GM12801 (cell line): ENCODE results near the gene EIF5B.

Experiments
- TF ChIP-seq, protein P1 (sequence below): IDR thresholded peaks from one replicate; pipeline ENCODE4 v1.5.1; 2011; ENCODE audit warnings: control low read depth; ENCODE audit not compliant: insufficient read length; ENCODE audit errors: extremely low read depth

EIF5B gene

GRCh38 chr2:99397266-99397920, 60.2 kb downstream of the EIF5B start:
- TF ChIP-seq, protein P1, sequence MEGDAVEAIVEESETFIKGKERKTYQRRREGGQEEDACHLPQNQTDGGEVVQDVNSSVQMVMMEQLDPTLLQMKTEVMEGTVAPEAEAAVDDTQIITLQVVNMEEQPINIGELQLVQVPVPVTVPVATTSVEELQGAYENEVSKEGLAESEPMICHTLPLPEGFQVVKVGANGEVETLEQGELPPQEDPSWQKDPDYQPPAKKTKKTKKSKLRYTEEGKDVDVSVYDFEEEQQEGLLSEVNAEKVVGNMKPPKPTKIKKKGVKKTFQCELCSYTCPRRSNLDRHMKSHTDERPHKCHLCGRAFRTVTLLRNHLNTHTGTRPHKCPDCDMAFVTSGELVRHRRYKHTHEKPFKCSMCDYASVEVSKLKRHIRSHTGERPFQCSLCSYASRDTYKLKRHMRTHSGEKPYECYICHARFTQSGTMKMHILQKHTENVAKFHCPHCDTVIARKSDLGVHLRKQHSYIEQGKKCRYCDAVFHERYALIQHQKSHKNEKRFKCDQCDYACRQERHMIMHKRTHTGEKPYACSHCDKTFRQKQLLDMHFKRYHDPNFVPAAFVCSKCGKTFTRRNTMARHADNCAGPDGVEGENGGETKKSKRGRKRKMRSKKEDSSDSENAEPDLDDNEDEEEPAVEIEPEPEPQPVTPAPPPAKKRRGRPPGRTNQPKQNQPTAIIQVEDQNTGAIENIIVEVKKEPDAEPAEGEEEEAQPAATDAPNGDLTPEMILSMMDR, result no peak

DNA sequence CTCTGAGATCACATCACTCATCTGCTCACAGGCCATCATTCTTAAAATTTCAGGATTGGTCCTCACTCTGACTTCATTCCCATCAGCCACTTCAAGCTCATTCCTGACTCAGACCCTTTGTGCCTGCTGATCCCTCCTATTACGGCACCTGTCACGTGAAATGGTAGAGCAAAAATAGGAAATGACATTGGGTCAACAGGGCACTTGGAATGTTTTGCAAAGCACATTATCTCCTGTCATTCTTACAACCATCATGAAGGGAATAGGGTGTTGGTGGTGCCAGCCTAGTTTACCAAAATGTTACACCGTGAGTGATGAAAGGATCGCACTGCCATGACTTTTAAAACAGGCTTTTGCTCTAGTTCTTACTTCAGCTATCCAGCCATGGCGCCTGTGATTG, 61.1 kb downstream of the EIF5B start:
- TF ChIP-seq, protein P1, result no peak

DNA sequence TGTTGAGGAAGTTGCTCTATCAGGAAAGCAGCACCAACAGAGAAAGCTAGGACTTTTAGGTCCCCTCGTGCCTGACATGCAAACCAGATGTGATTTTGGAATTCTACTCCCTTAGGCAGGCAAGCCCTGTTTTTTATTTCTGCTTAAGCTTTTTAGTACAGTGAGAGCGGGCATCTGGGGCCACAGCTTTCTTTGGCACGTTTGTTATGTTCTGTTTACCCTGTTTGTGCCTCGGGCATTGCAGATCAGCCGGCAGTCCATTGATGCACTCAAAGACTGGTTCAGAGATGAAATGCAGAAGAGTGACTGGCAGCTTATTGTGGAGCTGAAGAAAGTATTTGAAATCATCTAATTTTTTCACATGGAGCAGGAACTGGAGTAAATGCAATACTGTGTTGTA, 61.9 kb downstream of the EIF5B start:
- TF ChIP-seq, protein P1, result no peak

DNA sequence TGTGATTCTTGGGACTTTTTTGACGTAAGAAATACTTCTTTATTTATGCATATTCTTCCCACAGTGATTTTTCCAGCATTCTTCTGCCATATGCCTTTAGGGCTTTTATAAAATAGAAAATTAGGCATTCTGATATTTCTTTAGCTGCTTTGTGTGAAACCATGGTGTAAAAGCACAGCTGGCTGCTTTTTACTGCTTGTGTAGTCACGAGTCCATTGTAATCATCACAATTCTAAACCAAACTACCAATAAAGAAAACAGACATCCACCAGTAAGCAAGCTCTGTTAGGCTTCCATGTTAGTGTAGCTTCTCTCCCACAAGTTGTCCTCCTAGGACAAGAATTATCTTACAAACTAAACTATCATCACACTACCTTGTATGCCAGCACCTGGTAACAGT, 62.6 kb downstream of the EIF5B start:
- TF ChIP-seq, protein P1, result no peak

DNA sequence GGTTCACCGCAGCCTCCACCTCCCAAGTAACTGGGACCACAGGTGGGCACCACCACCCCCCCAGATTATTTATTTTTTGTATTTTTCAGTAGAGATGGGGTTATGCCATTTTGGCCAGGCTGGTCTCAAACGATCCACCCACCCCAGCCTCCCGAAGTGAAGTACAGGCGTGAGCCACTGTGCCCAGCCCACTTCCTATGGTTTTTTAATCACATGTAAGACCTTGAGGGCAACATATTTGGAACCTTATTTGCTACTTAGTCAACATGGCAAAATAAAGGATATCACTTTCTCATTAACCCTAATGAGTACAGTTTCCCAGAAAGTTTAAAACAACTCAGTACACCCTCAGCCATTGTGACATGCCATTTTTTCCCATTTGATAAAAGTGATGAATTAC, 64.7 kb downstream of the EIF5B start:
- TF ChIP-seq, protein P1, result no peak

DNA sequence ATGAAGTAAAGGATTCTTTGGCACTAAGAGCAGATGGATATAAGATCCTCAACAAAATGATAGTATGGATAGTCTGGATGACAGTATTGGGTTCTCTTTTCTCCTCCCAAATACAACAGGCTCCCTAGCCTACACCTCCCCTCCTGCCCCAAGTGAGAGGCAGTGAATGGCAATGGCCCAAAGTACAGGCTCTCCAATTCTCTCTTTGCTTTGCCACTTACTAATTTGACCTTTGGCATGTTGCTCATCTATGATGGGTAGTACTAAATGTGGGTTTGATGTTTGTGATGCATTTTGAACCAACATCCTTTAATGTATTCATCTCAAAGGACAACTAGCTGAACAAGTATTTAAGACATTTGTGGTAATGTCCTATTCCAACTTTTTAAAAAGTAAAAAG, 65.9 kb downstream of the EIF5B start:
- TF ChIP-seq, protein P1, result no peak

GRCh38 chr2:99403524-99403923, 66.3 kb downstream of the EIF5B start:
- TF ChIP-seq, protein P1, result no peak
